Subcutaneous abdominal adipose tissue (tissue), 5 donors: ENCODE measurements around the gene ZNF217.
"Not testable (repeated sequence)": the region's sequence is repeated elsewhere in the genome, so short reads cannot be mapped to it uniquely, and the experiment has no call there.

Source experiments
- H3K27ac ChIP-seq: one replicate; pipeline ENCODE4 v1.7.0; 2013; ENCODE audit warnings: low read depth, mild to moderate bottlenecking, inconsistent platforms, low read length, moderate library complexity
- H3K27me3 ChIP-seq, 5 donors: one replicate each; pipeline ENCODE4 v1.7.0; 2013; ENCODE audit warnings: low read length in 5 of 5, inconsistent platforms in 1 of 5; ENCODE audit not compliant: control insufficient read depth in 5 of 5, insufficient read depth in 4 of 5
- H3K36me3 ChIP-seq, 5 donors: one replicate each; pipeline ENCODE4 v1.7.0; 2013; ENCODE audit warnings: low read length in 5 of 5; ENCODE audit not compliant: control insufficient read depth in 5 of 5, insufficient read depth in 5 of 5
- H3K4me1 ChIP-seq, 5 donors: one replicate each; pipeline ENCODE4 v1.7.0; 2013; ENCODE audit warnings: low read length in 5 of 5, mild to moderate bottlenecking in 3 of 5, moderate library complexity in 1 of 5; ENCODE audit not compliant: control insufficient read depth in 5 of 5, insufficient read depth in 5 of 5
- H3K4me3 ChIP-seq, 5 donors: one replicate each; pipeline ENCODE4 v1.7.0; 2013; ENCODE audit warnings: low read length in 5 of 5, low read depth in 1 of 5
- H3K9ac ChIP-seq, 5 donors: one replicate each; pipeline ENCODE4 v1.7.0; 2013; ENCODE audit warnings: low read length in 5 of 5, mild to moderate bottlenecking in 4 of 5, moderate library complexity in 3 of 5
- H3K9me3 ChIP-seq, 5 donors: one replicate each; pipeline ENCODE4 v1.7.0; 2013; ENCODE audit warnings: low read length in 5 of 5; ENCODE audit not compliant: control insufficient read depth in 5 of 5
- donor health status: healthy.
- donor health status: healthy.
- donor health status: healthy.
- donor health status: healthy.
- donor health status: healthy.

The ZNF217 gene

DNA sequence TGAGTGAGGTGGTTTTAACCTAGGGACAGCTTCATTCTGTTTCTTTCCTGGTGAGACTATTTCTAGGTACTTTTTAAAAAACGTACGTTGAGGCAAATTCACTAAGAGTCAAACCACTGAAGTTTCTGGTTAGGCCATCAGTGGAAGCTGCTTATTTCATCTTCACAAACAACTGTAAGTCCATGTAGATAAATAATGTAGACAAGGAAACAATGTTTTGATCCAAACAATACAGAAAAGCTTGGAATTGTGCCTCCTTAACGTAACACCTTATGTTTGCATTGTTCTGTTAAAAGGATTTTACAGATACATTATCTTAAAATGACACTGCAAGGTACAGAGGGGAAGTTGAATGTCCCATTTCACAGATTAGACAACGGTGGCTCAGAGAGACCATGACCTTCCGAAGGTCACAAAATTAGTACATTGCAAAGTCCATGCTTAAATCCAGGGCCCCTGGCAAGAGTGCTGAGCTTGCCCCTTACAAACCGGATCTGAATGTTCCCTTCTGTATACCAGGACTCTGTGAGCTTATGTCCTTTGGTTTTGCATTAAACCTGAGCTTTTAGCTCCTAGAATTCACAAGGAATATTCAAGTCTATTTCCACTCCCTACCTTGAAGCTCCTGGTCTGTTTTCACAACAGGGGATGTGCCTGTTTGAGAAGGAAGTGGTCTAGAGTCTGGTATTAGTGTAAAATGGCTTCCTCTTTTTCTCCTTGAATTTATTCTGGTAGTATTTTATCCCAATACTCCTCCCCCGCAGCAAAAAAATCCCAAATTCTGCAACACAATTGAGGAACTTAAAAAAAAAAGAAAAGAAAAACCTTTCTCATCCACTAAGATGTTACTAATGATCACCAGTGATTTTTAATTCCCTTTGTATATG is 28.9 kb upstream of the ZNF217 start:
- peak overlapping the region in 4 of 5 donors; percentile 66 to 98 (median 92) for H3K9ac ChIP-seq
- H3K4me1 ChIP-seq = peaks cover 4 to 38% (median 27%) of the 10 kb centered on the region in 5 donors
- peak overlapping the region in 1 of 5 donors; percentile 69 for H3K4me3 ChIP-seq
- no peaks in the 10 kb centered on the region for H3K9me3 ChIP-seq
- H3K27ac ChIP-seq = peak overlapping the region; percentile 99
- no peaks in the 10 kb centered on the region for H3K36me3 ChIP-seq
- no peaks in the 10 kb centered on the region for H3K27me3 ChIP-seq

- H3K27ac ChIP-seq = peak overlapping the region; percentile 99
- H3K27me3 ChIP-seq = no peaks in the 10 kb centered on the region
- no peaks in the 10 kb centered on the region for H3K36me3 ChIP-seq
- H3K9me3 ChIP-seq = no peaks in the 10 kb centered on the region
- peaks cover 4 to 38% (median 27%) of the 10 kb centered on the region in 5 donors for H3K4me1 ChIP-seq
- H3K9ac ChIP-seq = peak overlapping the region in 4 of 5 donors; percentile 21 to 98 (median 60)
- peak overlapping the region in 1 of 5 donors; percentile 13 for H3K4me3 ChIP-seq
Observed at GRCh38 chr20:53621482-53622246, 28.0 kb upstream of the ZNF217 start.

GRCh38 chr20:53618490-53619000 is 24.9 kb upstream of the ZNF217 start:
- not testable (repeated sequence) for H3K36me3 ChIP-seq, H3K27me3 ChIP-seq, H3K27ac ChIP-seq, H3K9ac ChIP-seq, H3K4me3 ChIP-seq, H3K9me3 ChIP-seq
- H3K4me1 ChIP-seq = peaks cover 4 to 29% (median 26%) of the 10 kb centered on the region in 5 donors

DNA sequence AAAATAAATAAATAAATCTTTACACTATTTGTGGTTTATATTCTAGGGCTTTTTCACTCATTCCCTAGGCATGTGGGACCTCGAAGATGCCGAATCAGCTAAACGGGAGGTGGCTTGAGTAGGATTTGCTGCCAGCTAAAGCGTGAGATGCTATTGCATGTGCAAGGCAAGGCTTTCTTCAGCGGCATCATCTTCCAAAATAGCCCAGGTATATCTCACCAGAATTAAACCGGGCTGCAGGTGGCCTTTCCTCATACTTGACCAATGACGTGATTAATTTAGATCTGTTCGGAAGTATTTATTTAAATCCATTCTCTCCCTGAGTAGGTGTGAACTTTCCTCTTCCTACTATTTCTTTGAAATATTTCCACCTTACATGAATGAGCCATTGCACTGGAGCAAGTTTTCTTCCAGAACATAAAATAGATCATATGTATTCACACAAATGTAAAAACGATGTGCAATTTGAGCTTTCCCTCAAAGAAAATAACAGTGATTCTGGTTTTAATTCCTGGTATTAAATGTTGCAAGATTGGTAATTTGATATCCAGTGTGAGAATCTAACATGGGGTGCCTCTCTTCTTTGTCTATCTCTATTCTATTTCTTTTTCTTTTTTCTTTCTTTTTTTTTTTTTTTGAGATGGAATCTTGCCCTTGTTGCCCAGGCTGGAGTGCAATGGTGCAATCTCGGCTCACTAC is 24.3 kb upstream of the ZNF217 start:
- no peak overlapping the region for H3K9ac ChIP-seq

DNA sequence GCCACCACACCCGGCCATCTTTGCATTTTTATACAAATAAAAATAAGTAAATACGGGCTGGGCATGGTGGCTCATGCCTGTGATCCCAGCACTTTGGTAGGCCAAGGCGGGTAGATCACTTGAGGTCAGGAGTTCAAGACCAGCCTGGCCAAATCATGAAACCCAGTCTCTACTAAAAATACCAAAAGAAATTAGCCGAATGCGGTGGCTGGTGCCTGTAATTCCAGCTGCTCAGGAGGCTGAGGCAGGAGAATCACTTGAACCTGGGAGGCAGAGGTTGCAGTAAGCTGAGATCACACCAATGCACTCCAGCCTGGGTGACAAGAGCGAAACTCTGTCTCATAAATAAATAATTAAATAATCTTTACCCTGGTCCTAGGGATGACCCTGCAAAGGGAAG is 22.9 kb upstream of the ZNF217 start:
- H3K36me3 ChIP-seq, H3K4me3 ChIP-seq, H3K27me3 ChIP-seq, H3K9ac ChIP-seq, H3K9me3 ChIP-seq, H3K27ac ChIP-seq: not testable (repeated sequence)
- peaks cover 0 to 12% (median 9%) of the 10 kb centered on the region in 5 donors for H3K4me1 ChIP-seq

More for the DNA sequence above, 24.3 kb upstream of the ZNF217 start:
- Histone ChIP-seq H3K36me3 (no peaks in the 10 kb centered on the region), H3K9me3 (no peaks in the 10 kb centered on the region), H3K4me1 (peaks cover 4 to 24% (median 21%) of the 10 kb centered on the region in 5 donors), H3K27ac (no peak overlapping the region), H3K27me3 (no peaks in the 10 kb centered on the region), H3K4me3 (no peak overlapping the region)

DNA sequence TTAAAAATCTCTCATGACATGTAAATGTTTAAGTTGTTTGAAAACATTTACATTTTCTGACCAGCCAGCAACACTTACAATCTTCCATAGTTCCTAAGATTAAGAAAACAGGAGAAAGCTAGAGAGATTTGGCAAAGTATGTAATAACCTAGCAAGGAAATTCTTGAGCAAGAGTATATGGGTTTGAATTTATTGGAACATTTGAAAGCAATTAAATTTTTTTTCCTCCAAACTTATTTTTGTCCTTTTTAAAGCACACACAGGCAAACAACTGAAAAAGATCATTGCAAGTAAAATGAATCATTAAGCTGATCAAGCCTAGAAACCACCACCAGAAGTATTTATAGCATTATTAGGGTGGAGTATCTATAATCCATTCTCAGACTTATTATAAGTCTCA is 20.1 kb upstream of the ZNF217 start:
- Histone ChIP-seq H3K9ac (no peak overlapping the region), H3K36me3 (no peaks in the 10 kb centered on the region), H3K27me3 (no peaks in the 10 kb centered on the region), H3K4me1 (peaks cover 0 to 17% (median 13%) of the 10 kb centered on the region in 5 donors), H3K4me3 (no peak overlapping the region), H3K27ac (no peak overlapping the region), H3K9me3 (no peaks in the 10 kb centered on the region)

GRCh38 chr20:53612289-53612688 is 18.6 kb upstream of the ZNF217 start:
- H3K36me3 ChIP-seq, H3K9me3 ChIP-seq, H3K27me3 ChIP-seq, H3K4me3 ChIP-seq, H3K27ac ChIP-seq, H3K9ac ChIP-seq: not testable (repeated sequence)
- peaks cover 0 to 21% (median 18%) of the 10 kb centered on the region in 5 donors for H3K4me1 ChIP-seq

- no peaks in the 10 kb centered on the region for H3K27me3 ChIP-seq
- no peaks in the 10 kb centered on the region for H3K36me3 ChIP-seq
- H3K4me3 ChIP-seq = peak overlapping the region in 1 of 5 donors; percentile 31
- no peaks in the 10 kb centered on the region for H3K9me3 ChIP-seq
- peaks cover 0 to 23% (median 18%) of the 10 kb centered on the region in 5 donors for H3K4me1 ChIP-seq
- H3K9ac ChIP-seq = peak overlapping the region in 1 of 5 donors; percentile 11
- no peak overlapping the region for H3K27ac ChIP-seq
Observed at GRCh38 chr20:53611449-53611894, 17.8 kb upstream of the ZNF217 start.

DNA sequence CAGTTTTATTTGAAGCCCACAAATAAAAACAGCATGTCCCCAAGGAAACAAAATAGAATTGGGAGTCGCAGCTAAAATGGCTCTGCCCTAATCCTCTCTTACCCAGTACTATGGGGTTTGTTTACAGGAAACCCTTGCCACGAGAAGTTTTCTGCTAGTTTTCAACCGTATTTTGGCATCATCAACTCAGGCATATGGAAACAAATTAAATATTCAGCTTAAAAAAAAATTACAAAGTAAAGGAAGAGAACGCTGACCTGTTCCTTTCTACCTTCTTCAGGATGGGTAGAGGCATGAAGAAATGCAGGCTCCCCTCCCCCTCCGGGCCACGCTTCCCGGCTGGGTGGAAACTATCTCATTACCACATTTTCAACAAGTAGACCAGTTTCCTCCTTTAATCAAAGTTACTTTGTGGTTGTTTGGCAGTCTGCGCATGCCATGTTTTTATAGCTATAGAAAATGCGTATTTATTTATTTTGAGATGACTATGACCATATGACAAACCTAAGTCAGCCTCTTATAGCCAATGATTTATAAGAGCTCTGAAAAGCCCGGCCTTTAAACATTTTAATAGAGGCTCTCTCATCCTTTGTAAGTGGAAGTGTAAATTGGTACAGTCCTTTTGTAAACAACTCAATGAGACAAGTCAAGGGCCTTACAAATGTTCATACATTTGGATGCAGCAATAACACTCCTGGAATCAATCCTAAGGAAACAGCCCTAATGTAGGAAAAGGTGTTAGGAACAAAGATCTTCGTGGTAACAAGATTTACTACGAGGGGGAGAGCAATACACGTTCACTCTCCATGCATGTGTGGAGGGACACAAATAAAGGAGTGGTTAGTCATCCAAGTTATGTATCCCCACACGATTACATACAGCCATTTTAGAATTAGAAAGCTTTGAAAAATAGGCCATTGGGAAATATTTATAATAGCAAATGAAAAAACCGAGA is 16.1 kb upstream of the ZNF217 start:
- peak overlapping the region in 3 of 5 donors; percentile 1 to 40 (median 18) for H3K4me3 ChIP-seq
- H3K27me3 ChIP-seq = no peaks in the 10 kb centered on the region
- H3K9me3 ChIP-seq = no peaks in the 10 kb centered on the region
- H3K4me1 ChIP-seq = peaks cover 0 to 27% (median 18%) of the 10 kb centered on the region in 5 donors
- peak overlapping the region; percentile 1 for H3K27ac ChIP-seq
- H3K36me3 ChIP-seq = no peaks in the 10 kb centered on the region
- no peak overlapping the region for H3K9ac ChIP-seq
